ENCODE measurements around the gene MCHR1. TPM values are rescaled to one million over a fixed set of nuclear protein-coding genes. Genes with fewer than 3 reads are reported as not detected.
"Not testable (repeated sequence)": the region's sequence is repeated elsewhere in the genome, so short reads cannot be mapped to it uniquely, and the experiment has no call there.

Gene MCHR1
- total and polyA plus RNA-seq, 2 donors: 0.26 to 0.95 TPM

GRCh38 chr22:40645579-40646197, 33.6 kb upstream of the MCHR1 start:
- 58% methylated on average over 4 of the region's 4 CpGs for WGBS
- no peak overlapping the region for H3K4me3 ChIP-seq (ENCODE audit: low read depth, low read length)
- H3K4me1 ChIP-seq (ENCODE audit: insufficient read depth): peaks cover 1% of the 10 kb centered on the region
- no peaks in the 10 kb centered on the region for H3K36me3 ChIP-seq (ENCODE audit: insufficient read depth)
- no peak overlapping the region for H3K27ac ChIP-seq (ENCODE audit: low read depth)
- no peak for DNase-seq (ENCODE audit: extremely low spot score)

- WGBS: 86% methylated on average over 10 of the region's 10 CpGs
- H3K4me3 ChIP-seq (ENCODE audit: low read depth, low read length): no peak overlapping the region
- H3K27ac ChIP-seq (ENCODE audit: low read depth): no peak overlapping the region
- no peak for DNase-seq (ENCODE audit: extremely low spot score)
- H3K4me1 ChIP-seq (ENCODE audit: insufficient read depth): peaks cover 1% of the 10 kb centered on the region
- H3K36me3 ChIP-seq (ENCODE audit: insufficient read depth): no peaks in the 10 kb centered on the region
These were observed 30.9 kb upstream of the MCHR1 start for GRCh38 chr22:40648386-40648785.

- H3K4me3 ChIP-seq (ENCODE audit: low read depth, low read length): no peak overlapping the region
- DNase-seq (ENCODE audit: extremely low spot score): no peak
- H3K36me3 ChIP-seq (ENCODE audit: insufficient read depth): no peaks in the 10 kb centered on the region
- H3K4me1 ChIP-seq (ENCODE audit: insufficient read depth): no peaks in the 10 kb centered on the region
- 65% methylated on average over 2 of the region's 2 CpGs for WGBS
- H3K27ac ChIP-seq (ENCODE audit: low read depth): peak overlapping the region; percentile 91
These were observed 28.2 kb upstream of the MCHR1 start for GRCh38 chr22:40651057-40651456.

- Histone ChIP-seq H3K4me1 (ENCODE audit: insufficient read depth) (no peaks in the 10 kb centered on the region), H3K27ac (ENCODE audit: low read depth) (peak overlapping the region; percentile 91), H3K4me3 (ENCODE audit: low read depth, low read length) (peak overlapping the region; percentile 42), H3K36me3 (ENCODE audit: insufficient read depth) (no peaks in the 10 kb centered on the region)
- 27% methylated on average over 33 of the region's 33 CpGs for WGBS
- peak; percentile 72 for DNase-seq (ENCODE audit: extremely low spot score)
These were observed 27.5 kb upstream of the MCHR1 start for GRCh38 chr22:40651563-40652501.

GRCh38 chr22:40653361-40653760, 25.9 kb upstream of the MCHR1 start:
- Histone ChIP-seq H3K27ac (ENCODE audit: low read depth) (no peak overlapping the region), H3K4me1 (ENCODE audit: insufficient read depth) (no peaks in the 10 kb centered on the region), H3K36me3 (ENCODE audit: insufficient read depth) (no peaks in the 10 kb centered on the region), H3K4me3 (ENCODE audit: low read depth, low read length) (no peak overlapping the region)
- 91% methylated on average over 9 of the region's 9 CpGs for WGBS
- DNase-seq (ENCODE audit: extremely low spot score): no peak

- 17% methylated on average over 11 of the region's 11 CpGs for WGBS
- no peaks in the 10 kb centered on the region for H3K4me1 ChIP-seq (ENCODE audit: insufficient read depth)
- H3K27ac ChIP-seq (ENCODE audit: low read depth): no peak overlapping the region
- H3K36me3 ChIP-seq (ENCODE audit: insufficient read depth): no peaks in the 10 kb centered on the region
- no peak overlapping the region for H3K4me3 ChIP-seq (ENCODE audit: low read depth, low read length)
- DNase-seq (ENCODE audit: extremely low spot score): no peak
These were observed 24.6 kb upstream of the MCHR1 start for GRCh38 chr22:40654522-40655167.

GRCh38 chr22:40655941-40656340, 23.3 kb upstream of the MCHR1 start:
- H3K4me3 ChIP-seq (ENCODE audit: low read depth, low read length); DNase-seq (ENCODE audit: extremely low spot score); H3K27ac ChIP-seq (ENCODE audit: low read depth); H3K4me1 ChIP-seq (ENCODE audit: insufficient read depth); H3K36me3 ChIP-seq (ENCODE audit: insufficient read depth): not testable (repeated sequence)
- WGBS: 97% methylated on average over 3 of the region's 3 CpGs

GRCh38 chr22:40656651-40657050, 22.6 kb upstream of the MCHR1 start:
- H3K27ac ChIP-seq (ENCODE audit: low read depth); H3K4me1 ChIP-seq (ENCODE audit: insufficient read depth); DNase-seq (ENCODE audit: extremely low spot score); H3K36me3 ChIP-seq (ENCODE audit: insufficient read depth); H3K4me3 ChIP-seq (ENCODE audit: low read depth, low read length): not testable (repeated sequence)
- WGBS: 80% methylated on average over 10 of the region's 10 CpGs

GRCh38 chr22:40659166-40659565, 20.1 kb upstream of the MCHR1 start:
- no peak overlapping the region for H3K4me3 ChIP-seq (ENCODE audit: low read depth, low read length)
- H3K36me3 ChIP-seq (ENCODE audit: insufficient read depth): no peaks in the 10 kb centered on the region
- no peak overlapping the region for H3K27ac ChIP-seq (ENCODE audit: low read depth)
- 93% methylated on average over 6 of the region's 6 CpGs for WGBS
- no peaks in the 10 kb centered on the region for H3K4me1 ChIP-seq (ENCODE audit: insufficient read depth)
- no peak for DNase-seq (ENCODE audit: extremely low spot score)

- no peak for DNase-seq (ENCODE audit: extremely low spot score)
- no peaks in the 10 kb centered on the region for H3K36me3 ChIP-seq (ENCODE audit: insufficient read depth)
- 85% methylated on average over 3 of the region's 3 CpGs for WGBS
These were observed 18.6 kb upstream of the MCHR1 start for GRCh38 chr22:40660730-40661129.

GRCh38 chr22:40661671-40662070, 17.6 kb upstream of the MCHR1 start:
- H3K36me3 ChIP-seq (ENCODE audit: insufficient read depth): no peaks in the 10 kb centered on the region

More at GRCh38 chr22:40660730-40661129, 18.6 kb upstream of the MCHR1 start:
- H3K4me1 ChIP-seq (ENCODE audit: insufficient read depth): no peaks in the 10 kb centered on the region
- H3K27ac ChIP-seq (ENCODE audit: low read depth): no peak overlapping the region
- no peak overlapping the region for H3K4me3 ChIP-seq (ENCODE audit: low read depth, low read length)

GRCh38 chr22:40665312-40665711, 14.0 kb upstream of the MCHR1 start:
- 26% methylated on average over 4 of the region's 4 CpGs for WGBS

More at GRCh38 chr22:40661671-40662070, 17.6 kb upstream of the MCHR1 start:
- no peak overlapping the region for H3K27ac ChIP-seq (ENCODE audit: low read depth)
- H3K4me3 ChIP-seq (ENCODE audit: low read depth, low read length): no peak overlapping the region
- WGBS: 97% methylated on average over 7 of the region's 7 CpGs
- H3K4me1 ChIP-seq (ENCODE audit: insufficient read depth): no peaks in the 10 kb centered on the region
- DNase-seq (ENCODE audit: extremely low spot score): no peak

GRCh38 chr22:40666151-40666848, 13.0 kb upstream of the MCHR1 start:
- no peak for DNase-seq (ENCODE audit: extremely low spot score)
- H3K36me3 ChIP-seq (ENCODE audit: insufficient read depth): no peaks in the 10 kb centered on the region
- H3K4me1 ChIP-seq (ENCODE audit: insufficient read depth): no peaks in the 10 kb centered on the region
- H3K4me3 ChIP-seq (ENCODE audit: low read depth, low read length): no peak overlapping the region
- 44% methylated on average over 7 of the region's 7 CpGs for whole genome bisulfite sequencing
- H3K27ac ChIP-seq (ENCODE audit: low read depth): no peak overlapping the region

More at GRCh38 chr22:40665312-40665711, 14.0 kb upstream of the MCHR1 start:
- H3K4me1 ChIP-seq (ENCODE audit: insufficient read depth): no peaks in the 10 kb centered on the region
- DNase-seq (ENCODE audit: extremely low spot score): no peak
- no peak overlapping the region for H3K4me3 ChIP-seq (ENCODE audit: low read depth, low read length)
- no peaks in the 10 kb centered on the region for H3K36me3 ChIP-seq (ENCODE audit: insufficient read depth)
- H3K27ac ChIP-seq (ENCODE audit: low read depth): no peak overlapping the region

Data from urinary bladder (tissue), 4 donors.